GM19240 (cell line): Measurements from ENCODE around the gene TMEM82.

ENCODE experiments used
- DNase-seq: peaks from one replicate; pipeline ENCODE4 v3.0.0; 2011; ENCODE audit warnings: low spot score; ENCODE audit not compliant: insufficient read length

TMEM82 gene

GRCh38 chr1:15755646-15756040 is 13.3 kb downstream of the TMEM82 start:
- no peak for DNase-seq

GRCh38 chr1:15756143-15757015 is 14.1 kb downstream of the TMEM82 start:
- DNase-seq: no peak

- no peak for DNase-seq
Observed at GRCh38 chr1:15757016-15757543, 14.8 kb downstream of the TMEM82 start.

GRCh38 chr1:15757575-15758342 is 15.5 kb downstream of the TMEM82 start:
- no peak for DNase-seq

GRCh38 chr1:15758343-15758931 is 16.1 kb downstream of the TMEM82 start, which contains the start of gene FBLIM1:
FBLIM1 (plus strand) TSS chr1:15758795; CDS start chr1:15764984, 6,189 bp downstream.
- no peak for DNase-seq

- DNase-seq: no peak
Observed at GRCh38 chr1:15758953-15759661, 16.8 kb downstream of the TMEM82 start.

- no peak for DNase-seq
Observed at GRCh38 chr1:15760520-15761211, 18.4 kb downstream of the TMEM82 start.

GRCh38 chr1:15761366-15762128 is 19.2 kb downstream of the TMEM82 start:
- no peak for DNase-seq

GRCh38 chr1:15762546-15762945 is 20.2 kb downstream of the TMEM82 start:
- DNase-seq: no peak

- no peak for DNase-seq
Observed at GRCh38 chr1:15764269-15764764, 22.0 kb downstream of the TMEM82 start.

- no peak for DNase-seq
Observed at GRCh38 chr1:15764890-15765289, 22.6 kb downstream of the TMEM82 start.

- DNase-seq: no peak
Observed at GRCh38 chr1:15765495-15766194, 23.3 kb downstream of the TMEM82 start.

GRCh38 chr1:15767941-15768340 is 25.6 kb downstream of the TMEM82 start:
- no peak for DNase-seq

GRCh38 chr1:15768388-15768787 is 26.1 kb downstream of the TMEM82 start:
- DNase-seq: no peak

- no peak for DNase-seq
Observed at GRCh38 chr1:15770313-15770962, 28.1 kb downstream of the TMEM82 start.

- DNase-seq: no peak
Observed at GRCh38 chr1:15771836-15772515, 29.7 kb downstream of the TMEM82 start.

GRCh38 chr1:15775706-15776105 is 33.4 kb downstream of the TMEM82 start:
- no peak for DNase-seq
